ENCODE data around the gene C6orf132. TPM values are rescaled to one million over a fixed set of nuclear protein-coding genes. Genes with fewer than 3 reads are reported as not detected.

The C6orf132 gene
- total RNA-seq, 2 donors from 2014 or later, result 23.4 to 24.4 TPM

DNA sequence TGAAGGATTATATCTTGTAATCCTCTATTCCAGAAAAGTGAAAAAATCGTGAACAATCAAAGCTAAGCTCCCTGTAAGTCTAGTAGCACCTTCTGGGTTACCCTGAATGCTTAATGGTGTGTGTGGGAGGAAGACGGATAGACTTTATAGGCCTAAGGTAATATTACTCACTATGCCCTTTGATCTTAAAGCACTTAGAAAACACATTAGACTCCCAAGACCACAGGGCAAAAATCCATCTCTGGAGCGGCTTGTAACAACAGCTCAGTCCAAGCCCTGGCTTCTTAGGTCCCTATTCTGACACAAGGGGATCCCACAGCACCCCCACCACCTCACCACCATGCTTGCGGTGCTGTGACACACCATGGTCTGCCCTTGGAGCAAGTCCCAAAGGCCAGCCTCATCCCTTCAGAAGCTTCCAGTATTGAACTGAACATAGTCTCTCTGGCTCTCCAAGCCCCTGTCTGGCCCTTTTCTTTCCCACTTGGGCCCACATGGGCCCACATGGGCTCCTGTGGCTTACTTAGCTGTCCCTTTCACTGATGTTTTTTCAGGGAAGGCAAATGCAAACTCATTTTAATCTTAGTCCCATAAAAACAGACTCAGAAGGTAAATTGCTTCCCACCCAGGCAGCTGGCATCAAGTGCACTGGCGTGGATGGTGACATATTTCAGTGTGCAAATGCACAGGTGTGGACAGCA, 28.3 kb downstream of the C6orf132 start:
- Histone ChIP-seq H3K36me3 (ENCODE audit: control insufficient read depth, insufficient read depth, low read length) (no peaks in the 10 kb centered on the region), H3K9me3 (ENCODE audit: control insufficient read depth, low read length) (peaks cover 3% of the 10 kb centered on the region), H3K27ac (ENCODE audit: low read depth, low read length) (no peak overlapping the region), H3K9ac (ENCODE audit: extremely low read depth, low read length, poor library complexity, severe bottlenecking) (no peak overlapping the region), H3K27me3 (ENCODE audit: control insufficient read depth, insufficient read depth, low read length, poor library complexity, severe bottlenecking) (no peaks in the 10 kb centered on the region), H3K4me1 (ENCODE audit: control insufficient read depth, insufficient read depth, low read length) (no peaks in the 10 kb centered on the region), H3K4me3 (ENCODE audit: low read length) (no peak overlapping the region)
- H3K27me3 Mint-ChIP-seq (ENCODE audit: insufficient read depth), result no peaks in the 10 kb centered on the region
- no peak for DNase-seq
- 83 to 96% methylated on average over 2 to 5 of the region's 5 CpGs for WGBS, 2 experiments (ENCODE audit: insufficient coverage in 1 of 2, insufficient read length in 1 of 2)
- H3K4me1 Mint-ChIP-seq, result no peaks in the 10 kb centered on the region
- TF ChIP-seq, protein P1, sequence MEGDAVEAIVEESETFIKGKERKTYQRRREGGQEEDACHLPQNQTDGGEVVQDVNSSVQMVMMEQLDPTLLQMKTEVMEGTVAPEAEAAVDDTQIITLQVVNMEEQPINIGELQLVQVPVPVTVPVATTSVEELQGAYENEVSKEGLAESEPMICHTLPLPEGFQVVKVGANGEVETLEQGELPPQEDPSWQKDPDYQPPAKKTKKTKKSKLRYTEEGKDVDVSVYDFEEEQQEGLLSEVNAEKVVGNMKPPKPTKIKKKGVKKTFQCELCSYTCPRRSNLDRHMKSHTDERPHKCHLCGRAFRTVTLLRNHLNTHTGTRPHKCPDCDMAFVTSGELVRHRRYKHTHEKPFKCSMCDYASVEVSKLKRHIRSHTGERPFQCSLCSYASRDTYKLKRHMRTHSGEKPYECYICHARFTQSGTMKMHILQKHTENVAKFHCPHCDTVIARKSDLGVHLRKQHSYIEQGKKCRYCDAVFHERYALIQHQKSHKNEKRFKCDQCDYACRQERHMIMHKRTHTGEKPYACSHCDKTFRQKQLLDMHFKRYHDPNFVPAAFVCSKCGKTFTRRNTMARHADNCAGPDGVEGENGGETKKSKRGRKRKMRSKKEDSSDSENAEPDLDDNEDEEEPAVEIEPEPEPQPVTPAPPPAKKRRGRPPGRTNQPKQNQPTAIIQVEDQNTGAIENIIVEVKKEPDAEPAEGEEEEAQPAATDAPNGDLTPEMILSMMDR (conservative IDR thresholded peaks at IDR 0.05), result no peak
- no peak overlapping the region for H3K27ac Mint-ChIP-seq
- no peaks in the 10 kb centered on the region for H3K9me3 Mint-ChIP-seq
- H3K4me3 Mint-ChIP-seq, result no peak overlapping the region
- H3K36me3 Mint-ChIP-seq (ENCODE audit: low read depth), result peaks cover 37% of the 10 kb centered on the region

DNA sequence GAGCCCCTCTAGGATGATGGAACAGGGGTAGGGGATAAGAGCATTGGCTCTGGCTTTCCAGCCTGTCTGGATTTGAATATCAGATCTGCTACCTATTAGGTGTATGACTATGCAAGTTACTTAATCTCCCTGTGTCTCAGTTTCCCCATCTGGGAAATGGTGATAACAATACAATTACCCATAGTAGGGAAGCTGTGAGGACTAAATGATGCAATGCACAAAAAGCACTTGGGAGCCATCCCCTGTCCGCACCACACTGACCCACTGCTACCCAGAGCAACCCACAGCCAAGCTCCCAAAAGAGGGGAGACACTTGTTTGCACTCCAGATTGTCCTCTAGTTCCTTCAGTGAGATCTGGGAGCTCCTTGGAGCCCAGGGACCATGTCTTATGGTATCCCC, 30.1 kb downstream of the C6orf132 start:
- Mint-ChIP-seq H3K36me3 (ENCODE audit: low read depth) (peaks cover 46% of the 10 kb centered on the region), H3K27ac (no peak overlapping the region), H3K4me3 (no peak overlapping the region), H3K27me3 (ENCODE audit: insufficient read depth) (no peaks in the 10 kb centered on the region), H3K4me1 (no peaks in the 10 kb centered on the region), H3K9me3 (no peaks in the 10 kb centered on the region)
- no peak for DNase-seq
- H3K9me3 ChIP-seq (ENCODE audit: control insufficient read depth, low read length), result peaks cover 3% of the 10 kb centered on the region
- no peaks in the 10 kb centered on the region for H3K27me3 ChIP-seq (ENCODE audit: control insufficient read depth, insufficient read depth, low read length, poor library complexity, severe bottlenecking)
- 97 to 100% methylated on average over 1 of the region's 1 CpG for WGBS, 2 experiments (ENCODE audit: insufficient coverage in 1 of 2, insufficient read length in 1 of 2)
- no peak overlapping the region for H3K27ac ChIP-seq (ENCODE audit: low read depth, low read length)
- no peaks in the 10 kb centered on the region for H3K36me3 ChIP-seq (ENCODE audit: control insufficient read depth, insufficient read depth, low read length)
- no peak overlapping the region for H3K9ac ChIP-seq (ENCODE audit: extremely low read depth, low read length, poor library complexity, severe bottlenecking)
- TF ChIP-seq, protein P1 (conservative IDR thresholded peaks at IDR 0.05), result no peak
- H3K4me1 ChIP-seq (ENCODE audit: control insufficient read depth, insufficient read depth, low read length), result no peaks in the 10 kb centered on the region
- no peak overlapping the region for H3K4me3 ChIP-seq (ENCODE audit: low read length)

- Histone ChIP-seq H3K4me1 (ENCODE audit: control insufficient read depth, insufficient read depth, low read length) (no peaks in the 10 kb centered on the region), H3K27ac (ENCODE audit: low read depth, low read length) (no peak overlapping the region), H3K27me3 (ENCODE audit: control insufficient read depth, insufficient read depth, low read length, poor library complexity, severe bottlenecking) (no peaks in the 10 kb centered on the region), H3K36me3 (ENCODE audit: control insufficient read depth, insufficient read depth, low read length) (no peaks in the 10 kb centered on the region), H3K9ac (ENCODE audit: extremely low read depth, low read length, poor library complexity, severe bottlenecking) (no peak overlapping the region), H3K4me3 (ENCODE audit: low read length) (no peak overlapping the region), H3K9me3 (ENCODE audit: control insufficient read depth, low read length) (peaks cover 3% of the 10 kb centered on the region)
- Mint-ChIP-seq H3K27ac (no peak overlapping the region), H3K9me3 (no peaks in the 10 kb centered on the region), H3K36me3 (ENCODE audit: low read depth) (peaks cover 44% of the 10 kb centered on the region), H3K4me3 (no peak overlapping the region), H3K27me3 (ENCODE audit: insufficient read depth) (no peaks in the 10 kb centered on the region), H3K4me1 (no peaks in the 10 kb centered on the region)
- no peak for DNase-seq
- TF ChIP-seq, protein P1 (conservative IDR thresholded peaks at IDR 0.05), result no peak
- WGBS, 2 experiments (ENCODE audit: insufficient coverage in 1 of 2, insufficient read length in 1 of 2), result 87 to 90% methylated on average over 2 to 3 of the region's 3 CpGs
These were observed 31.7 kb downstream of the C6orf132 start for GRCh38 chr6:42110683-42111082.
